ENCODE measurements around the gene CCER1. TPM values are rescaled to one million over a fixed set of nuclear protein-coding genes. Genes with fewer than 3 reads are reported as not detected.

Gene CCER1
- total and polyA plus RNA-seq, 2 experiments from 2014 or later: not detected

- no peaks in the 10 kb centered on the region for H3K4me1 ChIP-seq (ENCODE audit: insufficient read depth)
- Mint-ChIP-seq H3K36me3 (ENCODE audit: low read depth) (no peaks in the 10 kb centered on the region), H3K4me3 (no peak overlapping the region), H3K27me3 (ENCODE audit: insufficient read depth, low read depth, poor library complexity) (peaks cover 2% of the 10 kb centered on the region), H3K4me1 (no peaks in the 10 kb centered on the region), H3K27ac (no peak overlapping the region), H3K9me3 (no peaks in the 10 kb centered on the region)
- H3K79me2 ChIP-seq (replicated peaks; ENCODE audit: insufficient read depth): no peaks in the 10 kb centered on the region
- H3F3A ChIP-seq (replicated peaks; ENCODE audit: low read depth): no peaks in the 10 kb centered on the region
- no peaks in the 10 kb centered on the region for H3K9me2 ChIP-seq (ENCODE audit: insufficient read depth)
- ATAC-seq (no peak), DNase-seq (ENCODE audit: low spot score) (no peak)
- H3K27ac ChIP-seq (ENCODE audit: low read depth): no peak overlapping the region
- H3K27me3 ChIP-seq (ENCODE audit: insufficient read depth): no peaks in the 10 kb centered on the region
- H3K36me3 ChIP-seq (ENCODE audit: insufficient read depth): no peaks in the 10 kb centered on the region
- no peak overlapping the region for H3K4me3 ChIP-seq
- H4K20me1 ChIP-seq (replicated peaks; ENCODE audit: insufficient read depth): no peaks in the 10 kb centered on the region
- H2AFZ ChIP-seq: no peak overlapping the region
- TF ChIP-seq STAT1 (IDR thresholded peaks at IDR 0.05; ENCODE audit: unreplicated experiment) (no peak), EZH2phosphoT487 (IDR thresholded peaks at IDR 0.05; ENCODE audit: unreplicated experiment) (no peak), CREB1 (CRISPR knock-in tag; IDR thresholded peaks at IDR 0.05; ENCODE audit: low read depth) (no peak), ZNF462 (CRISPR knock-in tag; IDR thresholded peaks at IDR 0.05) (no peak), POLR2AphosphoS5 (IDR thresholded peaks at IDR 0.05; ENCODE audit: low read depth) (no peak), ZNF331 (CRISPR knock-in tag; IDR thresholded peaks at IDR 0.05; ENCODE audit: low read depth) (no peak), REST (IDR thresholded peaks at IDR 0.05; ENCODE audit: unreplicated experiment) (no peak), EZH2 (IDR thresholded peaks at IDR 0.05; ENCODE audit: low read depth, unreplicated experiment) (no peak), JUNB (IDR thresholded peaks at IDR 0.05; ENCODE audit: unreplicated experiment) (no peak), NANOG (IDR thresholded peaks at IDR 0.05; ENCODE audit: borderline replicate concordance) (no peak), ZNF114 (CRISPR knock-in tag; IDR thresholded peaks at IDR 0.05) (no peak)
- TF ChIP-seq, protein P1, sequence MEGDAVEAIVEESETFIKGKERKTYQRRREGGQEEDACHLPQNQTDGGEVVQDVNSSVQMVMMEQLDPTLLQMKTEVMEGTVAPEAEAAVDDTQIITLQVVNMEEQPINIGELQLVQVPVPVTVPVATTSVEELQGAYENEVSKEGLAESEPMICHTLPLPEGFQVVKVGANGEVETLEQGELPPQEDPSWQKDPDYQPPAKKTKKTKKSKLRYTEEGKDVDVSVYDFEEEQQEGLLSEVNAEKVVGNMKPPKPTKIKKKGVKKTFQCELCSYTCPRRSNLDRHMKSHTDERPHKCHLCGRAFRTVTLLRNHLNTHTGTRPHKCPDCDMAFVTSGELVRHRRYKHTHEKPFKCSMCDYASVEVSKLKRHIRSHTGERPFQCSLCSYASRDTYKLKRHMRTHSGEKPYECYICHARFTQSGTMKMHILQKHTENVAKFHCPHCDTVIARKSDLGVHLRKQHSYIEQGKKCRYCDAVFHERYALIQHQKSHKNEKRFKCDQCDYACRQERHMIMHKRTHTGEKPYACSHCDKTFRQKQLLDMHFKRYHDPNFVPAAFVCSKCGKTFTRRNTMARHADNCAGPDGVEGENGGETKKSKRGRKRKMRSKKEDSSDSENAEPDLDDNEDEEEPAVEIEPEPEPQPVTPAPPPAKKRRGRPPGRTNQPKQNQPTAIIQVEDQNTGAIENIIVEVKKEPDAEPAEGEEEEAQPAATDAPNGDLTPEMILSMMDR (conservative IDR thresholded peaks at IDR 0.05; ENCODE audit: low read depth in 2 of 2): no peak
- TF ChIP-seq, protein P2, sequence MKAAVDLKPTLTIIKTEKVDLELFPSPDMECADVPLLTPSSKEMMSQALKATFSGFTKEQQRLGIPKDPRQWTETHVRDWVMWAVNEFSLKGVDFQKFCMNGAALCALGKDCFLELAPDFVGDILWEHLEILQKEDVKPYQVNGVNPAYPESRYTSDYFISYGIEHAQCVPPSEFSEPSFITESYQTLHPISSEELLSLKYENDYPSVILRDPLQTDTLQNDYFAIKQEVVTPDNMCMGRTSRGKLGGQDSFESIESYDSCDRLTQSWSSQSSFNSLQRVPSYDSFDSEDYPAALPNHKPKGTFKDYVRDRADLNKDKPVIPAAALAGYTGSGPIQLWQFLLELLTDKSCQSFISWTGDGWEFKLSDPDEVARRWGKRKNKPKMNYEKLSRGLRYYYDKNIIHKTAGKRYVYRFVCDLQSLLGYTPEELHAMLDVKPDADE (IDR thresholded peaks at IDR 0.05): no peak
- no peak overlapping the region for H3K4me2 ChIP-seq
These were observed 10.2 kb upstream of the CCER1 start for GRCh38 chr12:90965204-90965603.
